OCI-M2 (cell line): ENCODE data around the gene IFNA2.
"Not testable (repeated sequence)": the region's sequence is repeated elsewhere in the genome, so short reads cannot be mapped to it uniquely, and the experiment has no call there.

Experiments
- DNase-seq: peaks from one replicate; lab custom pipeline; 2025; ENCODE audit not compliant: unreplicated experiment; lab: John Stamatoyannopoulos, UW

IFNA2 gene

GRCh38 chr9:21385131-21385670 is at the start of gene IFNA2:
Gene IFNA2 (minus strand): TSS chr9:21385398. CDS start chr9:21385329, 69 bp downstream.
- DNase-seq = no peak

DNA sequence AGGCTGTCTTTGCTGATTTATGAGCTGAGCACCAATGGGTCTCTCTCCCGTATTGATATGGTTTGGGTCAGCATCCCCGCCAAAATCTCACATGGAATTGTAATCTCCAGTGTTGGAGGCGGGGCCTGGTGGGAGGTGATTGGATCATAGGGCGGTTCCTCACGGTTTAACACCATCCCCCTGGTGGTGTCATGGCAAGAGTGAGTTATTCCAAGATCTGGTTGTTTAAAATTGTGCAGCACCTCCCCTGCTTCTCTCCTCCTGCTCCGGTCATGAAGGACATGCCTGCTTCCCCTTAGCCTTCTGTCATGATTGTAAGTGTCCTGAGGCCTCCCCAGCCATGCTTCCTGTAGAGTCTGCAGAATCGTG is 49.8 kb upstream of the IFNA2 start:
- DNase-seq = not testable (repeated sequence)

GRCh38 chr9:21434202-21435014 is 49.2 kb upstream of the IFNA2 start:
- no peak for DNase-seq

GRCh38 chr9:21432672-21433425 is 47.7 kb upstream of the IFNA2 start:
- DNase-seq = no peak

DNA sequence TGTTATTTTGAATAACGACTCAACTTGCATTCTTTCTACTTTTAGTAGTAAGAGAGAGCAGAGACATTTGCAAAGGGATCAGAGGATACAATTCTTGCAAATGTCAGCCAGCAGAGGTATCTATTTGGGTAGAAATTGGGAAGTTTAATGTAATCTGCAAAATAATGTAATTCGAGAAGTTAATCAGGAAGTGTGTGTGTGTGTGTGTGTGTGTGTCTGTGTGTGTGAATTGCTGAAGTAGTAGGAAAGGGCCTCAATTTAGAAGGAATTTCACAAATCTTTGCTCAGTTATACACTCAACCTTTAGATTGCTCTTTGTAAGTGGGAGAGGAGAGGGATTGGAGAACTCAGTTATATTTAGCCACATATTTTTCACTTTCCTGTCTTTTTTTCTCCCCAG is 44.0 kb upstream of the IFNA2 start:
- DNase-seq = no peak

GRCh38 chr9:21428235-21428634 is 43.0 kb upstream of the IFNA2 start:
- no peak for DNase-seq

DNA sequence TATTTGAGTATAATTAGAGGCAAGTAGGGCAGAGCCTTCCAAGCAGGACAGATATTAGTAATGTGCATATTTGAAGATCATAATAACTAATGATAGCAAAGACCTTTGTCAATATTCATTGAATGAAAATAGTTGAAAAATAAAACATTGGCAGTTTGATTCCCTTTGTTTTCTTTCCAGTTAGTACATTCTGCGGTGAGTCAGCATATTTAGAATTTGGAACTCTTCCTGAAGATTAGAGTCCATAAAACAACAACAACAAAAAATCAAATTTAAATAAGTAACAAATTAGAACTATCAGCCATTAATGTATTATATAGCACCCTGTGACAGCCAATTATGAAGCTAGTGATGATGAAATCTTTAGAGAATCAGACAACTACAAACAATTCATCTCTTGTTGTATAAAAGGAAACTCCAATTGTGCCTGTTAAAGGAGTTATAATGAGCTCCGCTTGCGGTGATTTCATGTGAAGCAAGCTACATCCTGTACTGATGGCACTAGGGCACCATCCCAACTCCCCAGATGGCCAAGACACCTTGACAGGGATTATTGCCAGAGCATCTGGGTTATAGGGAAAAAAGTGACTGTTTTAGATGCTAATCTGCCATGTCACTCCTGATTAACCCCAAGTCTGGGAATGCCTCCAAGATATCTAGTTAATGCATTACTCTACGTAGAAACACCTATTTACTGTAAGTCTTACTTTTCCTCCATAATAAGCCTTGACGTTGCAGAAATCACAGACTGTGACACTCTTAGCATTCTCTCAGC is 30.5 kb upstream of the IFNA2 start:
- no peak for DNase-seq

DNA sequence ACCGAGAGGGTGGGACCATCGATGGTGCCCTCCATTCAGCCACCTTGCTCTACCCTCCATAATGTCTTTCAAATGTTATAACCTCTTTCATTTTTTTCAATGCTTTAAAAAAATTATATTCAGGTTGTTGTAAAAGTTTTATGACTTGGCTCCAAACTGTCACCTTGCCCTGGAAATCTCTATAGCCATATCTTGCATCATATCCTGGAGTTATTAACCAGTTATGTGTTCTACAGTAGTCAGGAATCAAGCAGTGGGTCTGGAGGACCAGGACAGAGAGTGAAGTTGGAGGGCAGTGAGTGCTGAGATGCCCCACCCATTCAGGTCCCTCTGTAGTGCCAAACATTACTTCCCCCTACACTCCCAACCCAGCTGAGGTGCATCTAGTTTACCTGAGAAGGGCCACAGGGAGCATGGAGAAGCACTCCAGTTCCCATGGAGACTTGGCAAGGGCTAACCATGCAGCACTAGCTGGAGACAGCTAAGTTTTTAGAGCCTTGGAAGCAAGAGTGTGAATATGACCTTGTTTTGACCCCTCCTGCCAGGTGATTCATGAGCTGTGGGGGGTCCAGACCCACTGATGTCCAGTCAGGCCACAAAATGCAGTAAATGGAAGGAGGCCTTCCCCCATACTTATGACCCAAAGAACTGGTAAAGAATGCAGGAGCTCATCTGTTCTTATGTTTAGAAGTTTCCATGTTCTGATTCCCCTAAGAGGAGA is 29.2 kb upstream of the IFNA2 start:
- DNase-seq = no peak

GRCh38 chr9:21413624-21414023 is 28.4 kb upstream of the IFNA2 start:
- no peak for DNase-seq

DNA sequence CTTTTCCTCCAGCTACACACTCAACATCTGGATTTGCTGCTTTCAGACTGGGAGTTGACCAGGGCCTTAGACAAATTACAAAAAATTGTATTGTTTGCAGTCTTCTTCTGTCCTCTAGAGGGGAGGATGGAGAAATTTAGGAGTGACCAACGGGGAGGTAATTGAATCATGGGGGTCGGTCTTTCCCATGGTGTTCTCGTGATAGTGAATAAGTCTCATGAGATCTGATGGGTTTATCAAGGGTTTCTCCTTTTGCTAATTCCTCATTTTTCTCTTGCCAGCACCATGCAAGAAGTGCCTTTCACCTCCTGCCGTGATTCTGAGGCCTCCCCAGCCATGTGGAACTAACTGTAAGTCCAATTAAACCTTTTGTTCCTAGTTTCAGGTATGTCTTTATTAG is 28.0 kb upstream of the IFNA2 start:
- DNase-seq = no peak

- DNase-seq = no peak
Observed at GRCh38 chr9:21412107-21412506, 26.9 kb upstream of the IFNA2 start.

DNA sequence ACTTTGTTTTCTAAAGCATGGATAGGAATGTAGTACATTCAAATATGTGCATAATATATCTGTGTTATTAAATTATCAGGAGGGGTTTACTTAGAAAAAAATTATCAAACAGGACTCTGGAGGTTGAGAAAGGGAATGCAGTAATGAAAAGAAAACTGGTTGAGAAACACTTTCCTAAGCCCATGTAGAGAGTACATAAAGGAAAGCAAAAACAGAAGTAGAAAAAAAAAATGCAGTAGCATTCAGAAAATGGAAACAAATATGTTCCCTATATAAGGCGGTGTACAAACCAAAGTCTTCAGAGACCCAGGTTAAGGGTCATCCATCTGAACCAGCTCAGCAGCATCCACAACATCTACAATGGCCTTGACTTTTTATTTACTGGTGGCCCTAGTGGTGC is 23.6 kb upstream of the IFNA2 start, which contains the start of gene IFNA8:
IFNA8 (plus strand) TSS at position 301 of the 400 bp plus-strand sequence; CDS start at position 361, 60 bp downstream.
- no peak for DNase-seq

GRCh38 chr9:21404146-21404545 is 18.9 kb upstream of the IFNA2 start:
- no peak for DNase-seq

DNA sequence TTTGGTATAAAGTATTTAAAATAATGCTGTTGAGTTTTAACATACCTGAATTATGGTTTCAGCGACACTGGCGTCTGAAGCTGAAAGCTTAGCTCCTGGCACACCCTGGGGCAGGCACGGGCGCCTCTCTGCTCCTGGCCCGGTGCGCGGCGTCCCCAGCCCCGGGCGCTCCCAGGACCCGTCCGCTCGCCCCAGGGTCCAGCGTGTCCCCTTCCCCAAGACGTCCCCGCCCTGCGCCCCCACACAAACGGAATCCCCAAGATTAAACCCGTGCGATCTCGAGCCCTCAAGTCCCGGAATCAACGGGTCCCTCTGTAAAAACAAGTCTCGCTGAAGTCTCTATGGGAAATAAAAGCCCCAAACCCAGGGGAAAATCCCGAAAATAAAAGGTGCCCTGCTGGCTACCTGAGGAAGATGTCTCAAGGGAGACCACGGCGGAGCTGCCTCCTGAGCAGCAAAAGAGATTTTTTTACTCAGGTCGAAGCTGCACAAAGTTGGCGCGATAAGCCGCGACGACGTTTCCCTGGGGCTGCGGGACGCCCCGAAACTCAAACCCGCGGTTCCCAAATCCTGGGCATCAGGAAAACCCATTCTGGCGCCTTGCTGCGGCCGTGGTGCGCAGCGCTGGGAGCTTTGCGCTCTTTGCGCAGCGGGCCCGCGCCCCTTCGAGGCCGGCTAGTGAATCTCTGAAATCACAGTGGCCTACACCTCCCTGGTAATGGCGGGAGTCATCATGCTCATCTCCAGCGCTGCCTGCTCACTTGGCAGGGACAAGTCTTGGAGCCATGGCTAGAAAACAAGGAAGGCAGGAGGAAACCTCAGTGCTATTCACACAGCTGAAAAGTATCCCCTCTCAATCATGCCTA is 17.4 kb upstream of the IFNA2 start:
- no peak for DNase-seq

GRCh38 chr9:21399956-21400355 is 14.8 kb upstream of the IFNA2 start:
- no peak for DNase-seq

DNA sequence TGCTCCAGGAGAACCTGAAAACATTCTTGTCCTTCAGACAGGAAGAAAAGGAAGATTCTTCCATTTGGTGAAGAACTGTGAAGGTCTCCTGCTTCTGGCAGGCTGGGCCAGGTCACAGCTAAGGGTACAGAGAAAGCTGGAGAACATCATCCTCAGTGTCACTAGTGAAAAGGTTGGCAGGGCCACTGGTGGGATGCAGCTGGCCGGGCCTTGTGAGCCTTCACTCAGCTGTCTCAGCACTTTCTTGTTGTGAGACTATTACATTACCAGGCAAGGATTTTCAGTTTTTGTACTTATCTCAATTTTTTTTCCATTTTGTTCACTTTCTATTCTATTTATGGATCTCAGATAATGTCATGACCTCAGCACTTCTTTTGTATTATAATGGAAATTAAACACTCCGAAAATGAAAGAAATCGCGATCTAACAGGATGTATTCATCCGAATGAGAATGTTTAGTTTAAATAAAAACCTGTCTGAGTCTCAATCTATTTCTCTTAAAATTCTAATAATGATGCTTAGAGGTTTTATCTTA is 13.8 kb upstream of the IFNA2 start:
- no peak for DNase-seq

DNA sequence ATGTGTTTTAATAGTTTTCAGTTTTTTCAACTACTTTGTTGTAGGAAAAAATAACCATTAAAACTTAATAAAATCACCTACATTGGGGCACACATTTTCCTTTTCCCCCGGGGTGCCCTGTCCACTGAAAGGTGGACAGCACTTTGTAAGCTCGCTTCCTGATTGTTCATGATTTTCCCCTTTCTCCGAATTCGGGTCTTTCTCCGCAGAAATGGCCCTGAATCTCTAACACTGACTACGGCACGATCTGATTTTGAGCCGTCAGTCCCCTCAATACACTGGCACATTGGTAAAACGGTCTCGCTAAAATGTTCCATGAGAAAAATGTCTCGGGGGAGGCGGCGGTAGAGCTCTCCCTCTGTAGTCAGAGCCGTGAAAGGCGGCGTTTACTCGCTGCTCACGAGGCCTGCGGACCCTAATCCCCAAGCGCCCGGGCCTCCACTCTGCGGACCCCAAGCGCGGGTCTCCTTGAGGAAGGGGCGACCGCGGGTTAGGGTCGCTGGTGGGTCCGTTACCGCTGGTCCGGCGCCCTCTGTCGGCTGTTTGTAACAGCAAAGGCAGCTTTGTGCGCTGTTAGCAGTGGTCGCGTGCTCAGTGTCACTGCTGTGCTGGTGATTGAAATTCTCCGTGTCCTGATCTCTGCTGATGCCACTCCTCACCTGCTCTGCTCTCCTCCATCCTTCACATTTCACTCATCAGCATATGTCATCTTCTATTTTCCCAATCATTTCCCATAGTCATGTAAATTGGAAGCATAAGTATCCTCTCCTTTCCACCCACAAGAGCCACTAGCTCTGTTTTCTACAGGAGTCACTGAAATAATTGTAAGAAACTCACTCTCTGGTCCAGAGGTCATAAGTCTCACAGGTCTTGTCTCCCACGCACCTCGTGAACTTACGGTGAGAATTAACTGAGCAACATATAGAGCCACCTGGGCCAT is 10.8 kb upstream of the IFNA2 start:
- DNase-seq = no peak

DNA sequence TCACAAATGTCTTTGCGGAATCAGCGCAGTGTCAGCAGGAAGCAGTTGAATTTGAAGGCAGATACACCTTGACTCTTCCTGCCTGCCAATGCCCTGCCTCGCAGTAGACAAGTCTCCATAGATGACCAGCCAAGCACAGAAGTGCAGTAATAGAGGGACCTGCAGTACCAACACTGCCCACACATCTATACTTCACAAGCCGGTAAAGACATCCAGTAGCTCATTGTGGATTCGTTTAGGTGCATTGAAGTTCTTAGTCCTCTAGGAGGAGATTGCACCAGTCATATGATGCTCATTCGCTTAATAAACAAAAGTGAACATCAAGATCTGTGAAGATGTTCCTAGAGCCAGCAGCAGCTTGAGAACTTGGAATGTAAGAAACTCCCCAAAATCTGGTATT is 7.1 kb upstream of the IFNA2 start:
- DNase-seq = no peak
